ENCODE measurements around the gene C1QTNF1. TPM values are rescaled to one million over a fixed set of nuclear protein-coding genes. Genes with fewer than 3 reads are reported as not detected.

Gene C1QTNF1
- total and polyA plus RNA-seq, 2 donors (not counting 3 experiments of a cell fraction or from before 2014, with no cell fraction given): 2.5 to 4.0 TPM

GRCh38 chr17:79064026-79064425, 40.1 kb downstream of the C1QTNF1 start:
- POLR2A ChIA-PET: no interaction called here
- no peak overlapping the region for H3K9ac ChIP-seq (replicated peaks; ENCODE audit: extremely low read depth, insufficient read depth, low read length)
- no peaks in the 10 kb centered on the region for H3K9me3 ChIP-seq (replicated peaks; ENCODE audit: control insufficient read depth, insufficient read depth, low read length)
- CTCF ChIA-PET: interaction anchor here (1.0 to 7.6 kb wide), 4 partner anchors 12 to 337 kb away, joined by 3 to 71 read pairs (median 6); no protein-coding TSS in a partner anchor
- DNase-seq (ENCODE audit: low read depth, low spot score) (no peak), FAIRE-seq (no peak)
- intact Hi-C loops (cut with micrococcal nuclease) (no loop called here), dilution Hi-C loops (cut with MboI; ENCODE audit: extremely low pct_ligation_motif_present, low sequenced_read_pairs) (no loop called here)
- H3K4me2 ChIP-seq (ENCODE audit: insufficient read depth, low read length): no peak overlapping the region
- no peaks in the 10 kb centered on the region for H4K20me1 ChIP-seq (replicated peaks; ENCODE audit: control insufficient read depth, extremely low read depth, insufficient read depth, low read length)
- H3K4me1 ChIP-seq (ENCODE audit: control insufficient read depth, extremely low read depth, insufficient read depth, low read length): no peaks in the 10 kb centered on the region
- TF ChIP-seq MYC (IDR thresholded peaks at IDR 0.05; ENCODE audit: low read depth, low read length) (no peak), FOS (IDR thresholded peaks at IDR 0.05; ENCODE audit: borderline replicate concordance, insufficient read depth, low read length) (no peak), CTCF (IDR thresholded peaks at IDR 0.05; ENCODE audit: extremely low read depth in 1 of 2, insufficient read depth in 1 of 2, low read depth in 1 of 2, low read length in 2 of 2) (no peak), POLR2AphosphoS5 (IDR thresholded peaks at IDR 0.05; ENCODE audit: insufficient read depth, low read depth, low read length) (no peak)
- H3K36me3 ChIP-seq (ENCODE audit: control insufficient read depth in 2 of 2, extremely low read depth in 1 of 2, insufficient read depth in 2 of 2, low read length in 2 of 2): no peaks in the 10 kb centered on the region
- H3K27ac ChIP-seq (ENCODE audit: insufficient read depth, low read depth, low read length): no peak overlapping the region
- no TSS peak for BruUV-seq (replicated peaks)
- no peaks in the 10 kb centered on the region for H3K9me1 ChIP-seq (replicated peaks; ENCODE audit: control insufficient read depth, extremely low read depth, insufficient read depth, low read length)
- H3K79me2 ChIP-seq (ENCODE audit: control insufficient read depth, insufficient read depth, low read length): no peaks in the 10 kb centered on the region
- peaks cover 3 to 5% of the 10 kb centered on the region in 2 experiments for H3K27me3 ChIP-seq (ENCODE audit: control insufficient read depth in 2 of 2, insufficient read depth in 2 of 2, low read length in 2 of 2)
- H2AFZ ChIP-seq (ENCODE audit: low read depth, low read length): no peak overlapping the region
- H3K4me3 ChIP-seq (replicated peaks in 1 of 3; ENCODE audit: insufficient read depth in 1 of 3, low read depth in 1 of 3, low read length in 3 of 3): no peak overlapping the region

- no peak overlapping the region for H3K9ac ChIP-seq (replicated peaks; ENCODE audit: extremely low read depth, insufficient read depth, low read length)
- H3K4me2 ChIP-seq (ENCODE audit: insufficient read depth, low read length): no peak overlapping the region
- TF ChIP-seq GATA2 (IDR thresholded peaks at IDR 0.05; ENCODE audit: insufficient read depth, insufficient read length, low read depth, low read length): no peak
- TF ChIP-seq CTCF (IDR thresholded peaks at IDR 0.05; ENCODE audit: extremely low read depth in 1 of 2, insufficient read depth in 1 of 2, low read depth in 1 of 2, low read length in 2 of 2): peak; percentile 45 to 52
- no peak for TF ChIP-seq FOS (IDR thresholded peaks at IDR 0.05; ENCODE audit: borderline replicate concordance, insufficient read depth, low read length)
- no peak for TF ChIP-seq POLR2AphosphoS5 (IDR thresholded peaks at IDR 0.05; ENCODE audit: insufficient read depth, low read depth, low read length)
- H3K4me1 ChIP-seq (ENCODE audit: control insufficient read depth, extremely low read depth, insufficient read depth, low read length): no peaks in the 10 kb centered on the region
- ChIA-PET CTCF (interaction anchor here (0.6 to 7.6 kb wide), 11 partner anchors 9 to 862 kb away, joined by 3 to 71 read pairs (median 5); partner anchors contain the start of gene ENGASE), POLR2A (no interaction called here)
- FAIRE-seq: peak; percentile 4
- intact Hi-C loops (cut with micrococcal nuclease): loop anchor here (1.0 kb wide), 3 partner anchors 17 to 328 kb away; no protein-coding TSS in a partner anchor
- H3K4me3 ChIP-seq (replicated peaks in 1 of 3; ENCODE audit: insufficient read depth in 1 of 3, low read depth in 1 of 3, low read length in 3 of 3): no peak overlapping the region
- no peak overlapping the region for H3K27ac ChIP-seq (ENCODE audit: insufficient read depth, low read depth, low read length)
- H4K20me1 ChIP-seq (replicated peaks; ENCODE audit: control insufficient read depth, extremely low read depth, insufficient read depth, low read length): no peaks in the 10 kb centered on the region
- no peaks in the 10 kb centered on the region for H3K9me3 ChIP-seq (replicated peaks; ENCODE audit: control insufficient read depth, insufficient read depth, low read length)
- dilution Hi-C loops (cut with MboI; ENCODE audit: extremely low pct_ligation_motif_present, low sequenced_read_pairs): no loop called here
- H3K9me1 ChIP-seq (replicated peaks; ENCODE audit: control insufficient read depth, extremely low read depth, insufficient read depth, low read length): no peaks in the 10 kb centered on the region
- DNase-seq (ENCODE audit: low read depth, low spot score): peak; percentile 45
- H3K36me3 ChIP-seq (ENCODE audit: control insufficient read depth in 2 of 2, extremely low read depth in 1 of 2, insufficient read depth in 2 of 2, low read length in 2 of 2): no peaks in the 10 kb centered on the region
- H3K79me2 ChIP-seq (ENCODE audit: control insufficient read depth, insufficient read depth, low read length): no peaks in the 10 kb centered on the region
- BruUV-seq (replicated peaks): no TSS peak
- no peak overlapping the region for H2AFZ ChIP-seq (ENCODE audit: low read depth, low read length)
- H3K27me3 ChIP-seq (ENCODE audit: control insufficient read depth in 2 of 2, insufficient read depth in 2 of 2, low read length in 2 of 2): peaks cover 4 to 7% of the 10 kb centered on the region in 2 experiments
Measured at GRCh38 chr17:79065105-79065670, 41.2 kb downstream of the C1QTNF1 start.
